ENCODE results near the gene MLN.
A peak's percentile ranks its signal among the peaks of the same experiment; 100 is the strongest.

Gene MLN

DNA sequence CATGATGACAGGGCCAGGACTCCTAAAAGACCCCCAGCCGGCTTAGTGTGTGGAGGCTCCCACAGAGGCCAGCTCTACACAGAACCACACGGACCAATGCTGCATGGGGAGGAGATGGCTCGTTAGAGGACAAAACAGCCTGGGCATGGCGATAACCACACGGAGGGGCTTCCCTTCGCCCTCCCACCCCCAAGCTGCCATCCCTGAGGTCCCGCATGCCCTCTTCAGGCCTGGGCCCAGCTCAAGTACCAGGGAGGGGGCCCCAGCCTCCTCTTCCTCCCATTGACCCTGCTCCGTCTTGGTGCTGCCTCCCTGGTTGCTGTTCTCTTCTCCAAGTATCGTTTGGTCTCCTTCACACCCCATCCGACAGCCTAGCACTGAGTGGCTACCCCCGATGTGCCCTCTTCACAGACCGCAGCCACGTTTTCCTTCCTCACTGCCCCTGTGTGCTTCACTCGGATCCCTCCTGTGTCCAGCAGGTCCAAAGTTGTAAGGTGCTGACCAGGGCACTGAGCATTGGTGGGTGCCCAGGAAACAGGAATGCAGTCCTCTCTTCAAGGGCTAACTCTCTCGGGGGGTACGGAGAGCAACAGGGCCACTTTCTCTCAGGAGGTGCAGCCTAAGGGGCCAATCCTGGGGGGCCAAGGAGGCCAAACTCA, 9.6 kb upstream of the MLN start:
- H3K4me3 ChIP-seq (ENCODE audit: low read depth, low read length): no peak overlapping the region
- DNase-seq (ENCODE audit: low read depth): no peak
- no peak for TF ChIP-seq CTCF (conservative IDR thresholded peaks at IDR 0.05; ENCODE audit: low read depth, low read length)

DNA sequence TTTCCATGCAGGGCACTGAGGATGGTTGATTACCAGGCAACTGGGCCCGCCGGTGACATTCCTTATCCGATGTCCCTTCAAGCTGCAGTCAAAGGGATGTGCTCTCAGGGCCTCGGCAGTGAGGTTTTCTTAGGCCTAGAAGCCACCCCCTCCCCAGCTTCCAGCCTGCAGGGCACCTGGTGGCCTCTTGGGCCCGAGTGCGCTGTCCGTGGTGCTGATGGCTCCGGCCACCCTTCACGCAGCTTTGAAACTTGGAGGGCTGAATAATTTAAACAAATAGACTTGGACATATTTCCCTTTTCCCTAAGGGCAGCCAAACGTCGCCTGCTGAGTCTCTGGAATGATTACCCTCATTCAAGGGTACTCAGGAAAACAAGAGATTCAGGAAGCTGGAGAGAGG, 8.9 kb upstream of the MLN start:
- TF ChIP-seq CTCF (conservative IDR thresholded peaks at IDR 0.05; ENCODE audit: low read depth, low read length): peak; percentile 62
- no peak overlapping the region for H3K4me3 ChIP-seq (ENCODE audit: low read depth, low read length)
- DNase-seq (ENCODE audit: low read depth): peak; percentile 67

DNA sequence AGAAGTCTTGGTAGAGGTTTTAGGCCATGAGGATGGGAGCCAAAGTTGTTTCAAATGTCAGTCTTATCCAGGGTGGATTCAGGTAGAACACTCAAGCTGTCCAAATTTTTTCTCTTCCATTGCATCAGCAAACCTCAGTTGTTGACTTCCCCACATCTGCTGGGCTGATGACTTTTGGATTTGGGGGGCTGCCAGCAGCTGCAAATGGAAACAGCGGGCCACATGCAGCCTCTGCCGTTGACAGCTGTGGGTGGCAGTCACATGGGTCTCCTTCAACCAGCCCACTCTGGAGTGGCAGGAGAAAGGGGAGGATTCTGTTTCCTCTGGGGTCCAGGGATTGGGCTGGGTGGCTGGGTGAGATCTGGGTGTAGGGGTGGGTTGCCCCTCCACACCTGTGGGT, 5.8 kb upstream of the MLN start:
- H3K4me3 ChIP-seq (ENCODE audit: low read depth, low read length): no peak overlapping the region
- DNase-seq (ENCODE audit: low read depth): no peak
- no peak for TF ChIP-seq CTCF (conservative IDR thresholded peaks at IDR 0.05; ENCODE audit: low read depth, low read length)

GRCh38 chr6:33808641-33809180, 4.9 kb upstream of the MLN start:
- TF ChIP-seq CTCF (conservative IDR thresholded peaks at IDR 0.05; ENCODE audit: low read depth, low read length): no peak
- DNase-seq (ENCODE audit: low read depth): no peak
- no peak overlapping the region for H3K4me3 ChIP-seq (ENCODE audit: low read depth, low read length)

DNA sequence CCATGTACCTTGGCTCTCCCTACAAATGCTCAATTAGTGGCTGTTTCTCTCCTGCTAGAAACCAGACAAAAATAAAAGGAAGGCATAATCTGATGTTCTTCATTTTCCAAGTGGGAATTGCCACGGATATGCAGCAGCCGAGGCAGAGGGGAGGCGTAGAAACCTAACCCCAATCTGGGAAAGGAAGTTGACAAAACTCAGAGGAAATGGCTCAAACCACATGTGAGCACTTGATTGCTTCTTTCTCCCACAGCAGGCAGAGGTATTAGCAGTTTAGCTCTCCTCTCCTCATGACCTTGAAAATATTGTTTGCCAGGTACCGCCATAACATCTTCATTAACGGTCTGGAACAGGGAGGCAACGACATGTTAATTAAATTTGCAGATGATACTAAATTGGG, 3.8 kb upstream of the MLN start:
- no peak overlapping the region for H3K4me3 ChIP-seq (ENCODE audit: low read depth, low read length)
- TF ChIP-seq CTCF (conservative IDR thresholded peaks at IDR 0.05; ENCODE audit: low read depth, low read length): no peak
- no peak for DNase-seq (ENCODE audit: low read depth)

DNA sequence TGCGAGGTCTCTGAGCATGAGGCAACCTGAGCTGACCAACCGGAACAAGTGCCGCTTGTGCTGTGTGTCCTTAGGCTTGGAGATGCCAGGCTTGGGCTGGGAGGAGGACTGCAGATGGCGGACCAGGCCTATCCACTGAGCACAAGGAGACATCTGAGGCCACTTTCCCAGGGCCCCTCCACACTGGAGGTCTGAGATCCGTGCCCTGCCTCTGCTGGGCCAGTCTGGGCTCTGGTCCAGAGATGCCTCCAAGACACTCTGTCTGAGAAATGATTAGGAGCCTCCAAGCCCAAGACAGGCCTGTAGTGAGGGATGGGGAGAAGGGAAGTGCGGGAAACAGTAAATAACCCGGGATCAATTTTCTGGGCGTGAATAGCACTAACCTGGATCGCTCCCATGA, 3.0 kb upstream of the MLN start:
- no peak overlapping the region for H3K4me3 ChIP-seq (ENCODE audit: low read depth, low read length)
- DNase-seq (ENCODE audit: low read depth): no peak
- no peak for TF ChIP-seq CTCF (conservative IDR thresholded peaks at IDR 0.05; ENCODE audit: low read depth, low read length)

Measured in choroid plexus epithelial cell (primary cell).